Measurements from ENCODE around the gene ARSD.

The ARSD gene

DNA sequence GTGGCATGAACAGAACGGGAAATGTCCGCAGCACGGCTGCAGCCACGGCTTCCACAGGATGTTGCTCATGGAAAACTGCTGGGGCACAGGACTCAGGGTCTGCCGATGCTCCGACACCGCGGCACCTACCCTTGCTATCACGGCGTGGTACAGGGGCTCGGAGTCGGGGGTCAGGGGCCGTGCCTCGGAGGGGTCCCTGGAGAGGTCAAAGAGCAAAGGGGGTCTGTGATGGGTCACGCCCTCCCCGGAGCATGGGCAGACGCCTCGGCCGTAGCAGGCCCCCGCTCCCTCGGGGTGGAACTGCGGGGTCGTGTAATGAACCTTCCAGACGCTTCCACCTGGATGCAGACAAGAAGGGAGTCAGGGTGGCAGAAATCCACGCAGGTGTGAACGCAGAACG, 21.8 kb downstream of the ARSD start:
- H3K4me1 ChIP-seq (ENCODE audit: control insufficient read depth, insufficient read depth, low read depth, low read length), result no peaks in the 10 kb centered on the region
- H3K36me3 ChIP-seq (ENCODE audit: control insufficient read depth in 1 of 2, insufficient read depth in 2 of 2, low read depth in 1 of 2, low read length in 2 of 2), result peaks cover 7 to 14% of the 10 kb centered on the region in 2 experiments
- H3K9ac ChIP-seq (ENCODE audit: low read length), result no peak overlapping the region
- H3K4me2 ChIP-seq (ENCODE audit: low read length, poor library complexity, severe bottlenecking), result no peak overlapping the region
- no peak overlapping the region for H3K4ac ChIP-seq (ENCODE audit: low read depth in 1 of 2, low read length in 2 of 2)
- H2AFZ ChIP-seq (ENCODE audit: low read depth, low read length), result no peak overlapping the region
- H4K8ac ChIP-seq (ENCODE audit: low read length), result no peak overlapping the region
- 93% methylated on average over 27 of the region's 27 CpGs for WGBS
- H3K27ac ChIP-seq (ENCODE audit: low read length, poor library complexity, severe bottlenecking), result no peak overlapping the region
- no peak overlapping the region for H2BK120ac ChIP-seq (ENCODE audit: low read depth, low read length)
- no peak overlapping the region for H2AK5ac ChIP-seq (ENCODE audit: low read length, severe bottlenecking)
- no peak overlapping the region for H3K4me3 ChIP-seq (ENCODE audit: insufficient read depth in 1 of 2, low read depth in 1 of 2, low read length in 2 of 2)
- no peak overlapping the region for H3K18ac ChIP-seq (ENCODE audit: low read depth in 1 of 2, low read length in 2 of 2)
- no peak overlapping the region for H3K23ac ChIP-seq (ENCODE audit: low read length in 2 of 2)
- H3K14ac ChIP-seq (ENCODE audit: low read length in 2 of 2), result no peak overlapping the region
- peaks cover 28% of the 10 kb centered on the region for H3K9me3 ChIP-seq (ENCODE audit: control insufficient read depth, low read length)
- H4K91ac ChIP-seq (ENCODE audit: low read length), result no peak overlapping the region
- no peak overlapping the region for H2BK5ac ChIP-seq (ENCODE audit: low read depth, low read length, poor library complexity, severe bottlenecking)
- no peak for DNase-seq
- H2BK12ac ChIP-seq (ENCODE audit: low read length in 2 of 2), result no peak overlapping the region
- no peak overlapping the region for H2BK15ac ChIP-seq (ENCODE audit: low read depth, poor library complexity, severe bottlenecking)
- no peaks in the 10 kb centered on the region for H3K27me3 ChIP-seq (ENCODE audit: control insufficient read depth in 1 of 2, insufficient read depth in 1 of 2, low read length in 2 of 2)
- no peaks in the 10 kb centered on the region for H3K79me1 ChIP-seq (replicated peaks; ENCODE audit: low read length, poor library complexity, severe bottlenecking)

DNA sequence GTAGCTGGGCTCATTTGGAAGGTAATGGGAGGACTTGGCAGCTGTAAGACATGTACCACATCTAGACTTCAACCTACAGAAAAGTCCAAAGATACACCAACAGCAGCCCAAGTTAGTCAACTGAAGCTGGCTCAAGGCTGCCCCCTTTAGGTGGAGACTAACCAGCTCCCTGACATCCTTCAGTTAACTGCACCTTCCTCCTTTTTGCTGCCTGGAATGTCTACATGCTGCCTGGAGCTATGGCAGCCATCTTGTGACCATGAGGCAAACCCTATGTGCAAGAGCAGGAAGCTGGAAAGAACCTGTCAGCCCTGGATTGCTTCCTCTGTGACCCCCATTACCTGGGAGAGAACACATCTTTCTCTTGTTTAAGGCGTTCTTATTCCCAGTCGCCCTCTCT, 25.8 kb downstream of the ARSD start:
- peaks cover 31% of the 10 kb centered on the region for H3K9me3 ChIP-seq (ENCODE audit: control insufficient read depth, low read length)
- no peak overlapping the region for H4K8ac ChIP-seq (ENCODE audit: low read length)
- H2AFZ ChIP-seq (ENCODE audit: low read depth, low read length), result no peak overlapping the region
- H2BK120ac ChIP-seq (ENCODE audit: low read depth, low read length), result no peak overlapping the region
- no peak overlapping the region for H3K9ac ChIP-seq (ENCODE audit: low read length)
- H3K27me3 ChIP-seq (ENCODE audit: control insufficient read depth in 1 of 2, insufficient read depth in 1 of 2, low read length in 2 of 2), result peaks cover 0 to 9% of the 10 kb centered on the region in 2 experiments
- no peak overlapping the region for H2AK5ac ChIP-seq (ENCODE audit: low read length, severe bottlenecking)
- no peak overlapping the region for H2BK5ac ChIP-seq (ENCODE audit: low read depth, low read length, poor library complexity, severe bottlenecking)
- H3K4ac ChIP-seq (ENCODE audit: low read depth in 1 of 2, low read length in 2 of 2), result no peak overlapping the region
- no peak overlapping the region for H2BK15ac ChIP-seq (ENCODE audit: low read depth, poor library complexity, severe bottlenecking)
- peaks cover 7 to 10% of the 10 kb centered on the region in 2 experiments for H3K36me3 ChIP-seq (ENCODE audit: control insufficient read depth in 1 of 2, insufficient read depth in 2 of 2, low read depth in 1 of 2, low read length in 2 of 2)
- H3K14ac ChIP-seq (ENCODE audit: low read length in 2 of 2), result no peak overlapping the region
- DNase-seq, result no peak
- H2BK12ac ChIP-seq (ENCODE audit: low read length in 2 of 2), result no peak overlapping the region
- no peak overlapping the region for H3K18ac ChIP-seq (ENCODE audit: low read depth in 1 of 2, low read length in 2 of 2)
- WGBS, result no CpG with 5 or more reads among the region's 2 CpGs
- no peak overlapping the region for H3K4me3 ChIP-seq (ENCODE audit: insufficient read depth in 1 of 2, low read depth in 1 of 2, low read length in 2 of 2)
- no peaks in the 10 kb centered on the region for H3K79me1 ChIP-seq (replicated peaks; ENCODE audit: low read length, poor library complexity, severe bottlenecking)
- H3K4me1 ChIP-seq (ENCODE audit: control insufficient read depth, insufficient read depth, low read depth, low read length), result peaks cover 4% of the 10 kb centered on the region
- H4K91ac ChIP-seq (ENCODE audit: low read length), result no peak overlapping the region
- H3K23ac ChIP-seq (ENCODE audit: low read length in 2 of 2), result no peak overlapping the region
- H3K27ac ChIP-seq (ENCODE audit: low read length, poor library complexity, severe bottlenecking), result no peak overlapping the region
- H3K4me2 ChIP-seq (ENCODE audit: low read length, poor library complexity, severe bottlenecking), result no peak overlapping the region

- no peak overlapping the region for H3K4ac ChIP-seq (ENCODE audit: low read depth in 1 of 2, low read length in 2 of 2)
- no peak overlapping the region for H3K9ac ChIP-seq (ENCODE audit: low read length)
- peaks cover 7 to 8% of the 10 kb centered on the region in 2 experiments for H3K36me3 ChIP-seq (ENCODE audit: control insufficient read depth in 1 of 2, insufficient read depth in 2 of 2, low read depth in 1 of 2, low read length in 2 of 2)
- H3K27ac ChIP-seq (ENCODE audit: low read length, poor library complexity, severe bottlenecking), result no peak overlapping the region
- no peak overlapping the region for H2BK120ac ChIP-seq (ENCODE audit: low read depth, low read length)
- H2BK5ac ChIP-seq (ENCODE audit: low read depth, low read length, poor library complexity, severe bottlenecking), result no peak overlapping the region
- no peak overlapping the region for H3K4me2 ChIP-seq (ENCODE audit: low read length, poor library complexity, severe bottlenecking)
- peaks cover 5% of the 10 kb centered on the region for H3K4me1 ChIP-seq (ENCODE audit: control insufficient read depth, insufficient read depth, low read depth, low read length)
- H2AK5ac ChIP-seq (ENCODE audit: low read length, severe bottlenecking), result no peak overlapping the region
- no peak overlapping the region for H3K4me3 ChIP-seq (ENCODE audit: insufficient read depth in 1 of 2, low read depth in 1 of 2, low read length in 2 of 2)
- no peak overlapping the region for H4K8ac ChIP-seq (ENCODE audit: low read length)
- H2BK12ac ChIP-seq (ENCODE audit: low read length in 2 of 2), result no peak overlapping the region
- no peak for DNase-seq
- H4K91ac ChIP-seq (ENCODE audit: low read length), result no peak overlapping the region
- no peak overlapping the region for H2BK15ac ChIP-seq (ENCODE audit: low read depth, poor library complexity, severe bottlenecking)
- no peak overlapping the region for H3K23ac ChIP-seq (ENCODE audit: low read length in 2 of 2)
- peaks cover 31% of the 10 kb centered on the region for H3K9me3 ChIP-seq (ENCODE audit: control insufficient read depth, low read length)
- WGBS, result no CpG with 5 or more reads among the region's 1 CpG
- no peaks in the 10 kb centered on the region for H3K79me1 ChIP-seq (replicated peaks; ENCODE audit: low read length, poor library complexity, severe bottlenecking)
- no peak overlapping the region for H3K14ac ChIP-seq (ENCODE audit: low read length in 2 of 2)
- H3K18ac ChIP-seq (ENCODE audit: low read depth in 1 of 2, low read length in 2 of 2), result no peak overlapping the region
- H2AFZ ChIP-seq (ENCODE audit: low read depth, low read length), result no peak overlapping the region
- H3K27me3 ChIP-seq (ENCODE audit: control insufficient read depth in 1 of 2, insufficient read depth in 1 of 2, low read length in 2 of 2), result peaks cover 0 to 12% of the 10 kb centered on the region in 2 experiments
Observed at GRCh38 chrX:2902841-2903240, 26.3 kb downstream of the ARSD start.

DNA sequence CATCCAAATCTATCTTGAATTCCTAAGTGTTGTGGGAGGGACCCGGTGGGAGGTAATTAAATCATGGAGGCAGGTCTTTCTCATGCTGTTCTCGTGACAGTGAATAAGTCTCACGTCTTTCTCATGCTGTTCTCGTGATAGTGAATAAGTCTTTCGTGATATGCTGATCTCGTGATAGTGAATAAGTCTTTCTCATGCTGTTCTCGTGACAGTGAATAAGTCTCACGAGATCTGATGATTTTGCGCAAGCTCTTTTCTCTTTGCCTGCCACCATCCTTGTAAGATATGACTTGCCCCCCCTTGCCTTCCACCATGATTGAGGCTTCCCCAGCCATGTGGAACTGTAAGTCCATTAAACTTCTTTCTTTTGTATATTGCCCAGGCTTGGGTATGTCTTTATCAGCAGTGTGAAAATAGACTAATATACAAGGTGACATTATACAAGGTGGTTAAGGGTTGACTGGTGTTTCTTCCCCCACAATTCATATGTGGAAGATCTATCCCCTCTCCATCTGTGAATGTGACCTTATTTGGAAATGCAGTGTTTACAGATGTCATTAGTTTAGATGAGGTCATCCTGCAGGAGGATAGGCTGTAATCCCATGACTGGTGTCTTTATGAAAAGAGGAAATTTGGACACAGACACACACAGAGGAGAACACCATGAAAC, 27.6 kb downstream of the ARSD start:
- Histone ChIP-seq H3K23ac (ENCODE audit: low read length in 2 of 2) (no peak overlapping the region), H3K18ac (ENCODE audit: low read depth in 1 of 2, low read length in 2 of 2) (no peak overlapping the region), H3K27me3 (ENCODE audit: control insufficient read depth in 1 of 2, insufficient read depth in 1 of 2, low read length in 2 of 2) (peaks cover 0 to 19% of the 10 kb centered on the region in 2 experiments)

More for the DNA sequence above, 27.6 kb downstream of the ARSD start:
- Histone ChIP-seq H3K9me3 (ENCODE audit: control insufficient read depth, low read length) (peaks cover 31% of the 10 kb centered on the region), H3K79me1 (replicated peaks; ENCODE audit: low read length, poor library complexity, severe bottlenecking) (no peaks in the 10 kb centered on the region), H2BK120ac (ENCODE audit: low read depth, low read length) (no peak overlapping the region), H3K4me3 (ENCODE audit: insufficient read depth in 1 of 2, low read depth in 1 of 2, low read length in 2 of 2) (no peak overlapping the region), H3K4ac (ENCODE audit: low read depth in 1 of 2, low read length in 2 of 2) (no peak overlapping the region), H3K36me3 (ENCODE audit: control insufficient read depth in 1 of 2, insufficient read depth in 2 of 2, low read depth in 1 of 2, low read length in 2 of 2) (no peaks in the 10 kb centered on the region), H2AK5ac (ENCODE audit: low read length, severe bottlenecking) (no peak overlapping the region), H3K14ac (ENCODE audit: low read length in 2 of 2) (no peak overlapping the region), H2BK15ac (ENCODE audit: low read depth, poor library complexity, severe bottlenecking) (no peak overlapping the region), H4K91ac (ENCODE audit: low read length) (no peak overlapping the region), H3K9ac (ENCODE audit: low read length) (no peak overlapping the region), H4K8ac (ENCODE audit: low read length) (no peak overlapping the region), H3K4me1 (ENCODE audit: control insufficient read depth, insufficient read depth, low read depth, low read length) (peaks cover 10% of the 10 kb centered on the region), H3K4me2 (ENCODE audit: low read length, poor library complexity, severe bottlenecking) (no peak overlapping the region), H2BK12ac (ENCODE audit: low read length in 2 of 2) (no peak overlapping the region), H3K27ac (ENCODE audit: low read length, poor library complexity, severe bottlenecking) (no peak overlapping the region), H2BK5ac (ENCODE audit: low read depth, low read length, poor library complexity, severe bottlenecking) (no peak overlapping the region), H2AFZ (ENCODE audit: low read depth, low read length) (no peak overlapping the region)
- over 99% methylated on average over 9 of the region's 9 CpGs for whole genome bisulfite sequencing
- DNase-seq, result peak; percentile 50
